ENCODE measurements around the gene WNT11.

Gene WNT11

GRCh38 chr11:76206327-76207081 lies at the start of gene WNT11:
TSS of gene WNT11 (minus strand) at chr11:76206502. CDS start at chr11:76206407, 95 bp downstream.
- no peak for DNase-seq (ENCODE audit: low read depth)

DNA sequence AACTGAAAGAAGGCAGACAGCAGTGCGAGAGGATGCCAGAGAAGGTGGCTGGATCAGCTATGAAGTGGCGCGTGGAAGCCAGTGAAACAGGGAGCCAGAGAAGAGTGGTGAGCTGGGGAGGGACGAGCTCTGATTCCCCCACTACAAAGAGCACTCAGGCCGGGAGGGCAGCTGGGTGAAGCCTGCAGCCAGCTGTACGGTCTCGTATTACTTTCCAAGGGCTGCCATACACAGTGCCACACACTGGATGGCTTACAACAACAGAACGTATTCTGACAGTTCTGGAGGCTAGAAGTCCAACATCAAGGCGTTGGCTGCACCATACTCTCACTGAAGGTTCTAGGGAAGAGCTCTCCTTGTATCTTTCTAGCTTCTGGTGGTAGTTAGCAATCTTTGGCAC lies 47.1 kb upstream of the WNT11 start:
- no peak for DNase-seq (ENCODE audit: low read depth)

DNA sequence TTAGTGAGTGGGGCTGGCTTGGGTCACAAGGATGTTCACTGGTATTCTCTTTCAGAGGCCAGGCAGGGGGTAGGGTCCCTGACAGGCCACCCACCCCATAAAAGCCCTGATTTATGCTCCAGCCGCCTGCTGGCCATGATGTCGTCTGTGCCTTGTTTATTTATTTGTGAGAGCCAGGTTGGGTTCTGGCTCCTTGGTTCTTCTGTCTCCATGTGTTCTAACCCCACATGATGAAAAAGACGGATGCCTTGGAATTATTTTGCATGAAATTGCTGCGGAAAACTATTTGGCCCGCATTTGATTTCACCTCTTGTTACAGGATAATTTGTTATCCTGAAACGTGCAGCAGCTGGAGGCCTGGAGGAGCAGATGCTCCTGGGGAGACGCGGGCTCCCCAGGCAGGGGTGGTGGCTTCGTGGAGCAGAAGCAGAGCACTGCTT lies 46.3 kb upstream of the WNT11 start:
- no peak for DNase-seq (ENCODE audit: low read depth)

DNA sequence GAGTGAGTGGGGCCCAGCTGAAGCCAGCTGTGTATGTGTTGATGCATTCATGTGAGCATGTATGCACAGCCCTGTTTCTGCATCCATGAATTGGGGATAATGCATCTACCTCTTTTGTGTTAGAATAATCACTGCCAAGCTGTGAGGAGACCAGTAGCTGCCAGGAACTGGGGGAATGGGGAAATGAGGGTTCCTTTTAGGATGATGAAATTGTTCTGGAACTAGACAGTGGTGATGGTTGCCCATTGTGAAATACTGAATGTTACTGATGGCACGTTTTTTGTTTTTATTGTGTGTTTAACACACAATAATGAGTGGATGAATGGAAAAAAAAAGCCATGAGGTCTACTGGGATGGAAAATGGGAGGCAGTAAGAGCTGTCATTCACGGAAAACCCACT lies 45.3 kb upstream of the WNT11 start:
- DNase-seq (ENCODE audit: low read depth): no peak

DNA sequence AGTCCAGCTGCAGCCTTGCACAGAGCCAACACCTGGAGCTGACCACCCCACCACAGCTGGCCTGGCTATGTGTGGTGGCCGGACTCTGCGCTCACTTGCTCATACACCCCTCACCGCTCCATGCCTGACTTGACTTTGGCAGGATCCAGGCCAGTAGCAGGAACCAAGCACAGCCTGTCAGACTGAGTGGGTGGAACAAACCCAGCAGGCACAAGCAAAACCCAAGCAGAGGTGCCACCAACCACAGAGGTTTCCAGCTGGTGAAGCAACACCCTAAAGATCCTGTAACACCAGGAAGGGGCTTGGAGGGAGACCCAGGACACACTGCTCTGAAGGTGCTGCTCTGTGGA lies 44.9 kb upstream of the WNT11 start:
- no peak for DNase-seq (ENCODE audit: low read depth)

- DNase-seq (ENCODE audit: low read depth): no peak
Measured at GRCh38 chr11:76250520-76251225, 44.4 kb upstream of the WNT11 start.

- DNase-seq (ENCODE audit: low read depth): no peak
Measured at GRCh38 chr11:76249195-76249741, 43.0 kb upstream of the WNT11 start.

DNA sequence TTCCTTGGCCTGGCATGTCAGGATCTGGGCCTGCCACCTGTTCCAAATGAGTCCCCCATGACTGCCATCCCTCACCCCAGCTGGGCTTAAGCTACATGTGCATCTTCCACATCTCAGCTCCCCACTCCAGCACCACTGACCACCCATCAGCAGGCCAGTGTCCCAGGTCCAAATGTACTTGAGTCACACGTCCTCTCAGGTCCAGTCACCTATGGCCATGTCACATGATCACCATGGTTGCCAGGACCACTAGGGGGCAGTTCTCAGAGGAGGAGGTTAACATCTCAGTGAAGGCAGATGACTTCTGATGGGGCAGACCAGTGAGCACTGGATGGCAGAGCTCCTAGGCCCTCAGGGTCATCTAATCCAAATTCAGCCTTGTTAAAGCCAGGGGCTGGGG lies 41.9 kb upstream of the WNT11 start:
- DNase-seq (ENCODE audit: low read depth): no peak

GRCh38 chr11:76247091-76247490 lies 40.8 kb upstream of the WNT11 start:
- DNase-seq (ENCODE audit: low read depth): no peak

GRCh38 chr11:76246271-76246933 lies 40.1 kb upstream of the WNT11 start:
- no peak for DNase-seq (ENCODE audit: low read depth)

DNA sequence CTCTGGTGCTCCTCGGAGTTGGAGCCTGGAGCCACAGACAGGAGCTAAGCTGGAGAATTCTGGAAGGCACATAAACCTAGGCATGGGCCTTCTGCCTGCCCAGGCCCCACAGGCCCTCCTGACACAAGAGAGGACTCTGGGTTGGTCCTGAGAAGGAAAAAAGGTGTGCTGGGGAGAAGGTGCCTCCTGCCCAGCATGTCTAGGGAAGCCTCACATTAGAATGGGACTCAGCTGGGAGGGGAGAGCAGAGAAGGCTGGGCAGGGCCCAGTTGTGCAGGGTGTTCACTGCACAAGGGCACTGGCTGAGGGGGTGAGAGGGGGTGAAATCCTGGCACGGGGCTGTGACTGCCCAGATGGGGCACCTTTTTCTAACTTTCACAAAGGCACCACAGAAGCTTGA lies 39.4 kb upstream of the WNT11 start:
- DNase-seq (ENCODE audit: low read depth): no peak

GRCh38 chr11:76244316-76244851 lies 38.1 kb upstream of the WNT11 start:
- no peak for DNase-seq (ENCODE audit: low read depth)

DNA sequence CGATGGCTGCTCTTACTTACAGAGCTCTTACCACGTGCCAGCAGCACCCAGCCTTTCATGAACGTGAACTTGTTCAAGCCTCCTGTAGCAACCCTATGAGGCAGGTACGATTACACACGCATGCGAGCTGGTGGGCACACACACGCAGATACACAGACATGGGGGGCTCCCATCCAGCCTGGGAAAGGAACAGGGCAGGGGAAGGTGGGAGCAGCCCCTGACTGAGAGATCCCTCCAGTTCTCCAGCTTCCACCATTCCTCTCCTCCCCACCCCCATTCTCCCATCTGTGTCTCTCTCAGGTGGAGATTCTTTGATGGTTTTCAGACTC lies 37.6 kb upstream of the WNT11 start:
- no peak for DNase-seq (ENCODE audit: low read depth)

DNA sequence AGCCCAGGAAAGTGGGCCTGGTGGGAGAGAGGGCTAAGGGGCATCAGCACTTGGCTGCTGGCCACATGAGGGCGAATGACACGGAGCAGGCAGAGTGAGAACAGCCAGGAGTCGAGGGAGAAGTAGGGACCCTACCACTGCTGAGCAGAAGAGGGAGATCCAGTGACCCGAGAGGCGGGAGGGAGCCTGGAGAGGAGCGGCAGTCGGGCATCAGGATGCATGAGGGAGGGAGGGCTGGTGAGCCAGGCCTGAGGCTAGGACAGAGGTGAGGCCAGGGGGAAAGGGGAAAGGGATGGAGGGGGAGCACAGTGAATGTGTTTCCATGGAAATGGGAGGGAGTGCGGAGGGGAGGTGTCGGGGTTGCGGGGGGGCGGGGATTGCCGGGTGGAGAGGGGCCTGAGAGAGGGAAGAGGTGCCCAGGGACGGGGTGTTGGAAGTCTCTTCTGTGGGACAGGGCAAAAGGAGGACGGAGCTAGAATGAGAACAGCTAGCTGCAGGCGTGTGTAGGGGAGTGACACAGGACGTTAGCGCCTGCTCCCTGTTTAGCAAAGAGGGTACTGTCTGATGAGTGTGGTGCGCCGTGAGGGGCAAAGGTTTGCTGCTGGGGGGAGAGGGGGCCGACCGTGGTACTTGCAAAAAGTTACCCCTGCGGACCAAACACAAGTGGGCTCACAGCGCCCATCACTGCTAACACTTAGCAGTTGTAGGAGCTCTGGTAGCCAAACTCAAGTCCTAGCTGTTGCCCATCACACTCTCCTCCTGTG lies 37.1 kb upstream of the WNT11 start:
- DNase-seq (ENCODE audit: low read depth): no peak

- no peak for DNase-seq (ENCODE audit: low read depth)
Measured at GRCh38 chr11:76242004-76242779, 35.9 kb upstream of the WNT11 start.

DNA sequence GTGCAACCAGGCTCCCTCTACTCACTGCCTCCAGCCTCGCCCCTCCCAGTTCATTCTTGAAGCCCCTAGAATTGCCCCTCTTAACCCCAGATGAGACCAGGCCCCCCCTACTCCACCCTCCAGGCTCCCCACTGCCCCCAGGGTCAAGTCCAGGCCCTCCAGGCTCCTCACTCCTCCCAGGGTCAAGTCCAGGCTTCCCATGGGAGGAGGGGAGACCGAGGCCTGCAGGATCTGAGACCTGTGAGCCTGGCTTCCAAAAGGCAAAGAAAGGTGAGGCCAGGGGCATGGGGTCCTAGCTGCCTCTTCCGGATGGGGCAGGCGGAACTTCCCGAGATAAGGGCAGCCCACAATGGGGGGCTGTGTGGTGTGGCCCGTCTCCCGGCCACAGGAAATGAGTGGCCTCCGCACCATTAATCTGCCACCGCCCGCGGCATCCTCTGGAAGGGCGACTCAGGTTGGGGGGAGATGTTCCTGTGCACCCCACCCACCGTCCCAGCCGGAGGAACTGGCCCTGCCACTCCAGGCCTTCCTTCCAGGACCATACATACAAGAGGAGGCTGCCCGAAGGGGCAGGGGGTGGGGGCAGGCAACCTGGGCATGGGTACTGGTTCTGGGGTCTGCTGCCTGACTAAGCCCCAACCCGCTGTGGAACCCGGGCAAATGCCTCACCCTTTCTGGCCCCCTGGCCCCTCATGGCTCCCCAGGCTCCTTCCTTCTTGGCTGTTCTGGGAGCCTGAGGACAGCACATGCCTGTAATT lies 35.1 kb upstream of the WNT11 start:
- DNase-seq (ENCODE audit: low read depth): no peak

DNA sequence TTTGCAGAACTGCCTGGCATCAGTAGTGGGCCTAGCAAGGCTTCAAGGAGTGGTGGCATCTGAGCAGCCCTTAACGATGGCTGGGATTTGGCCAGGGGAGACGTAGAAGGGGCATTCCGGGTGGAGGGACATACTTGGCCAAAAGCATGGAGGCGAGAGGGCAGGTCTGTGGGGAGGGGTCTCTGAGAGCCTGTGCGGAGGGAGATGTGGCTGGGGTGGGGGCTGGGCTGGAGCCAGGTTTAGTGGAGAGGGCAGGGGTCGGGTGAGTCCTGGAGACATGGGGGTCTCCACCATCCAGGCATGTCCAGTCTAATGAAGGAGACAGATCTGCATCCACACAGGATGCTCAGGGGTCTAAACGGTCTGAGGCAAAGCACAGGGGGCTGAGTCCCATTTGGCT lies 34.4 kb upstream of the WNT11 start:
- no peak for DNase-seq (ENCODE audit: low read depth)

DNA sequence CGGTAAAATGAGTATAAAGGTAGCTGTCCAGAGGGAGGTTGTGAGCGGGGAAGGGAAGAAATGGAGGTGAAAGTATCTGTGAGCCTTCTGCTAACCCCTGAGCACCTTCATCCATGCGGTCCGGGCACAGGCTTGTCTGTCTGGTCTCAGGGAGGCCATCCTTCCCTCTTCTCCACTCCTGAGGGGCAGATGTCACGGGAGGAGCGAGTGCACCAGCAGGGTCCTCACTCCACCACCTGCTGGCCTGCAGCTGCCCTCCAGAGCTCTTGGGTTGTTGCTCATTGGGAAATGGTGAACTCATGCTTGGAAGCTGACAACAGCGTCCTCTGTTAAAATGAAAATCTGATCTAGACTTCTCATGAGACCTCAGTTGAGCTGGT lies 33.8 kb upstream of the WNT11 start:
- DNase-seq (ENCODE audit: low read depth): no peak

DNA sequence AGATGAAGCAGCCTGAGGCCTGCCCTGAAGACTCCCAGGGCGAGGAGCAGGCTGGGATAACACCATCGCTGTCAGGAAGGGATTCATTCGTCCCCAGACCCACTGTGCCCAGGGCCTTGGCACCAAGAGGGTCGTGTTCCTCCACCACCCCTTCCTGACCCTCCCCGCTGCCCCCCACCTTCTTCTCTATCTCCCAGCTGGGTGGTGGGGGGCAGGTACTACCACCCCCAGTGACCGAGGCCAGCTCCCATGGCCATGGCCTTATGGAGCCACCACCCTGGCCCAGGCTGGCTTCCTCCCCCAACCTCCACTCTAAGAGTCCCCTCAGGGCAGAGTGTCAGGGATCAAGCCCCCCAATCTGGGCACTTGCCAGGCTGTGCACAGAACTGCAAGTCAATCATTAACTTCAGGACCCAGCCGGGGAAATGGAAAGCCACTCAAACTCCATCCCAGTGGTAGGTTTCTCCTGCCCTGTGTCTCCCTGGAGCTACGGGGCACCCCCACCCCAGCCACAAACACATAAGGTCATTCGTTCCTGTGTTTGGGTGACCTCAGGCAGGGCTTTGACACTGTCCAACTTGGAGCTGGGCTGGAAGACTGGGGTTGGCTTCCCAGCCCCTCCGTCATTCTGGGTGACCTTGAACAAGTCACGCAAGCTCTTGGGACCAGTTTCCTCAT lies 33.3 kb upstream of the WNT11 start:
- DNase-seq (ENCODE audit: low read depth): no peak

DNA sequence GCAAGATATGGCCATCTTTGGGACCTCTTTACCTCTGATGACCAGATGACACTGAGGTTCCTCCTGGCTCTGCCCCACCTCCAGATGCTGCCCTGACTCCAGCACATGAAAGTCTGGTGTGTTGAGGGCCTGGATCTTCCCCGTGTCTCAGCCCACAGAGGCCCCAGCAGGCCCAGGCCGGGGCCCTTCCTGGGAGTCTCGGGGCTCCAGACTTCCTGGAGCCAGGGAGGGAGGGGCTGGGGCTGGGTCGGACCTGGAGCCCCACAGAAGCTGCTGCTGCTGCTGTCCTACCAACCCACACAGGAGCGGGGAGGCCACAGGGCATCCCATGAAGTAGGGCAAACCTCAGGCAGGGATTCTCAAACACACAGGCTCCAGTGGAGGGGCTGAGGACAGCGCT lies 32.2 kb upstream of the WNT11 start:
- DNase-seq (ENCODE audit: low read depth): no peak
